GM12891 (cell line): ENCODE measurements around the gene ERN2.

Source experiments
- POLR2A ChIP-seq: IDR thresholded peaks from 2 replicates; pipeline ENCODE4 v1.6.1; 2011; ENCODE audit warnings: low read depth, low read length, control low read depth
- POLR2AphosphoS5 ChIP-seq: IDR thresholded peaks from 2 replicates; pipeline ENCODE4 v1.6.1; 2011; ENCODE audit warnings: low read depth, low read length, control low read depth
- POU2F2 ChIP-seq: IDR thresholded peaks from 2 replicates; pipeline ENCODE4 v1.6.1; 2011; ENCODE audit warnings: low read depth, mild to moderate bottlenecking, control low read depth, low read length, moderate library complexity

GRCh38 chr16:23670137-23670776 lies 42.8 kb downstream of the ERN2 start:
- peak; percentile 88 for TF ChIP-seq POU2F2
- no peak for TF ChIP-seq POLR2A
- peak; percentile 44; the same call in 1 of the 2 replicates for TF ChIP-seq POLR2AphosphoS5
